H9 (cell line): ENCODE results near the gene MS4A14. TPM values are rescaled to one million over a fixed set of nuclear protein-coding genes. Genes with fewer than 3 reads are reported as not detected.

Source experiments
- DNase-seq: peaks from one replicate; pipeline ENCODE4 v3.0.0-alpha.2; 2017
- H2AFZ ChIP-seq: one replicate; pipeline ENCODE4 v1.6.1; 2013; ENCODE audit warnings: mild to moderate bottlenecking, low read length, control low read depth, moderate library complexity
- H2AK5ac ChIP-seq: 2 replicates; pipeline ENCODE4 v1.6.1; 2013; ENCODE audit warnings: low read length, control low read depth, mixed read lengths; ENCODE audit not compliant: insufficient read length
- H2BK120ac ChIP-seq: one replicate; pipeline ENCODE4 v1.6.1; 2013; ENCODE audit warnings: low read depth, mild to moderate bottlenecking, low read length, control low read depth, inconsistent platforms; ENCODE audit not compliant: poor library complexity, severe bottlenecking
- H2BK12ac ChIP-seq: 2 replicates; pipeline ENCODE4 v1.6.1; 2013; ENCODE audit warnings: low read length, control low read depth, mixed read lengths, low read depth; ENCODE audit not compliant: insufficient read length
- H2BK15ac ChIP-seq: 2 replicates; pipeline ENCODE4 v1.6.1; 2013; ENCODE audit warnings: low read depth, low read length, control low read depth
- H2BK20ac ChIP-seq: one replicate; pipeline ENCODE4 v1.6.1; 2013; ENCODE audit warnings: low read depth, mild to moderate bottlenecking, low read length, control low read depth, inconsistent platforms; ENCODE audit not compliant: poor library complexity, severe bottlenecking
- H2BK5ac ChIP-seq: 2 replicates; pipeline ENCODE4 v1.6.1; 2013; ENCODE audit warnings: low read length, control low read depth, mixed read lengths; ENCODE audit not compliant: insufficient read length
- H3K14ac ChIP-seq: 2 replicates; pipeline ENCODE4 v1.6.1; 2013; ENCODE audit warnings: low read length, control low read depth; ENCODE audit not compliant: insufficient read depth
- H3K18ac ChIP-seq: 2 replicates; pipeline ENCODE4 v1.6.1; 2013; ENCODE audit warnings: low read depth, mild to moderate bottlenecking, mixed read lengths, low read length, control low read depth; ENCODE audit not compliant: insufficient read length
- H3K23ac ChIP-seq: 2 replicates; pipeline ENCODE4 v1.6.1; 2013; ENCODE audit warnings: low read length, control low read depth, mixed read lengths, low read depth; ENCODE audit not compliant: insufficient read length
- H3K23me2 ChIP-seq: 2 replicates; pipeline ENCODE4 v1.6.1; 2013; ENCODE audit warnings: low read depth, mild to moderate bottlenecking, mixed read lengths, low read length, control low read depth; ENCODE audit not compliant: insufficient read length, poor library complexity, severe bottlenecking
- H3K27ac ChIP-seq: 2 replicates; pipeline ENCODE4 v1.5.1; 2013; ENCODE audit warnings: low read length, control low read depth, mixed read lengths, low read depth; ENCODE audit not compliant: insufficient read length
- H3K27me3 ChIP-seq: 2 replicates; pipeline ENCODE4 v1.6.1; 2013; ENCODE audit warnings: low read length, control low read depth, inconsistent platforms; ENCODE audit not compliant: insufficient read depth
- H3K4ac ChIP-seq: 2 replicates; pipeline ENCODE4 v1.6.1; 2013; ENCODE audit warnings: low read depth, mild to moderate bottlenecking, control low read depth, inconsistent platforms, low read length, moderate library complexity
- H3K4me1 ChIP-seq: 2 replicates; pipeline ENCODE4 v1.6.1; 2013; ENCODE audit warnings: low read length, control low read depth, inconsistent platforms; ENCODE audit not compliant: insufficient read depth
- H3K4me2 ChIP-seq: 2 replicates; pipeline ENCODE4 v1.6.1; 2013; ENCODE audit warnings: low read length, control low read depth, mixed read lengths; ENCODE audit not compliant: insufficient read length, insufficient read depth
- H3K56ac ChIP-seq: 2 replicates; pipeline ENCODE4 v1.6.1; 2013; ENCODE audit warnings: low read depth, mild to moderate bottlenecking, mixed read lengths, low read length, control low read depth; ENCODE audit not compliant: insufficient read length
- H3K79me1 ChIP-seq: 2 replicates; pipeline ENCODE4 v1.6.1; 2013; ENCODE audit warnings: low read depth, mild to moderate bottlenecking, moderate library complexity, low read length, control low read depth, inconsistent platforms; ENCODE audit not compliant: insufficient read depth, poor library complexity, severe bottlenecking
- H3K79me2 ChIP-seq: 2 replicates; pipeline ENCODE4 v1.6.1; 2013; ENCODE audit warnings: low read length, control low read depth, inconsistent platforms; ENCODE audit not compliant: insufficient read depth
- H3K9ac ChIP-seq: 2 replicates; pipeline ENCODE4 v1.6.1; 2013; ENCODE audit warnings: low read length, control low read depth, mixed read lengths; ENCODE audit not compliant: insufficient read length; ENCODE audit errors: extremely low read depth
- H3K9me3 ChIP-seq: one replicate; pipeline ENCODE4 v1.6.1; 2013; ENCODE audit warnings: low read depth, low read length, inconsistent platforms; ENCODE audit not compliant: control insufficient read depth
- H3T11ph ChIP-seq: one replicate; pipeline ENCODE4 v1.6.1; 2013; ENCODE audit warnings: mild to moderate bottlenecking, low read length, control low read depth, inconsistent platforms
- H4K20me1 ChIP-seq: one replicate; pipeline ENCODE4 v1.6.1; 2013; ENCODE audit not compliant: control insufficient read depth, insufficient read length, insufficient read depth
- H4K5ac ChIP-seq: 2 replicates; pipeline ENCODE4 v1.6.1; 2013; ENCODE audit warnings: low read depth, mild to moderate bottlenecking, mixed read lengths, low read length, control low read depth; ENCODE audit not compliant: insufficient read length
- H4K8ac ChIP-seq: replicated peaks from 2 replicates; pipeline ENCODE4 v1.6.1; 2013; ENCODE audit warnings: low read length, control low read depth, mixed read lengths, low read depth; ENCODE audit not compliant: insufficient read length
- H4K91ac ChIP-seq: 2 replicates; pipeline ENCODE4 v1.6.1; 2013; ENCODE audit warnings: low read depth, mild to moderate bottlenecking, moderate library complexity, mixed read lengths, low read length, control low read depth; ENCODE audit not compliant: insufficient read length
- H3K27ac Mint-ChIP-seq, 3 experiments: 2 replicates in 2 of 3; 3 replicates in 1 of 3; pipeline ENCODE4 v1.8.0; 2020 to 2021; ENCODE audit warnings: mixed read lengths in 3 of 3, mild to moderate bottlenecking in 1 of 3, moderate library complexity in 1 of 3
- H3K27me3 Mint-ChIP-seq: 2 replicates; pipeline ENCODE4 v1.8.0; 2021; ENCODE audit warnings: low read depth, mild to moderate bottlenecking, moderate library complexity, mixed read lengths
- H3K36me3 Mint-ChIP-seq, 3 experiments: 2 replicates in 2 of 3; 3 replicates in 1 of 3; pipeline ENCODE4 v1.8.0; 2020 to 2021; ENCODE audit warnings: low read depth in 3 of 3, mixed read lengths in 3 of 3; ENCODE audit not compliant: insufficient read depth in 1 of 3
- H3K4me1 Mint-ChIP-seq, 2 experiments: 2 replicates each; pipeline ENCODE4 v1.8.0; 2020; ENCODE audit warnings: mixed read lengths in 2 of 2
- H3K4me3 Mint-ChIP-seq, 2 experiments: 2 replicates in 1 of 2; 3 replicates in 1 of 2; pipeline ENCODE4 v1.8.0; 2020 to 2021; ENCODE audit warnings: mild to moderate bottlenecking in 2 of 2, mixed read lengths in 2 of 2, moderate library complexity in 1 of 2
- H3K9me3 Mint-ChIP-seq, 2 experiments: 2 replicates in 1 of 2; 3 replicates in 1 of 2; pipeline ENCODE4 v1.8.0; 2020; ENCODE audit warnings: mild to moderate bottlenecking in 2 of 2, mixed read lengths in 2 of 2, moderate library complexity in 1 of 2
- CTCF ChIP-seq: fragments of 200-600 bp; sonication (generic); conservative IDR thresholded peaks from 3 replicates; pipeline ENCODE4 v1.8.0; 2021; ENCODE audit warnings: antibody characterized with exemption, mild to moderate bottlenecking
- WGBS: extraction: QIAGEN DNeasy Blood & Tissue Kit; methylation state at CpG from one replicate; pipeline ENCODE4 v1.1.7; 2013; ENCODE audit warnings: missing lambda C conversion rate, low lambda C conversion rate, mixed read lengths; ENCODE audit not compliant: insufficient read length; ENCODE audit errors: extremely low coverage; 5-methylcytosine and 5-hydroxymethylcytosine counted together
- total RNA-seq: library from RNA; stranded (reverse); gene quantifications from 2 replicates; pipeline ENCODE4 v1.2.1, GENCODE V29; 2021

Gene MS4A14
- total RNA-seq, 1 experiment from 2014 or later, result not detected

- Histone ChIP-seq H2BK120ac (no peak overlapping the region), H2BK12ac (no peak overlapping the region), H3K23me2 (no peaks in the 10 kb centered on the region), H3K27me3 (no peaks in the 10 kb centered on the region), H2AFZ (no peak overlapping the region), H3K79me2 (no peaks in the 10 kb centered on the region), H4K91ac (no peak overlapping the region), H2BK20ac (no peak overlapping the region), H3K9me3 (no peaks in the 10 kb centered on the region), H3K18ac (no peak overlapping the region), H2AK5ac (no peak overlapping the region), H3K4me1 (no peaks in the 10 kb centered on the region), H4K8ac (no peak overlapping the region), H4K20me1 (no peaks in the 10 kb centered on the region), H2BK5ac (no peak overlapping the region), H3K79me1 (no peaks in the 10 kb centered on the region), H3K4ac (no peak overlapping the region), H3K14ac (no peak overlapping the region), H3K56ac (no peak overlapping the region), H3T11ph (no peak overlapping the region), H4K5ac (no peak overlapping the region), H3K4me2 (no peak overlapping the region), H3K27ac (no peak overlapping the region), H3K9ac (no peak overlapping the region), H3K23ac (no peak overlapping the region), H2BK15ac (no peak overlapping the region)
- Mint-ChIP-seq H3K36me3 (no peaks in the 10 kb centered on the region), H3K4me1 (peaks cover 6 to 13% of the 10 kb centered on the region in 2 experiments), H3K9me3 (peaks cover 0 to 1% of the 10 kb centered on the region in 2 experiments; a peak in 1 of 5 replicates), H3K4me3 (no peak overlapping the region), H3K27ac (no peak overlapping the region), H3K27me3 (no peaks in the 10 kb centered on the region)
- TF ChIP-seq CTCF, result no peak
- no CpG with 5 or more reads among the region's 2 CpGs for WGBS
- no peak for DNase-seq
Measured at GRCh38 chr11:60392361-60392760, 3.9 kb upstream of the MS4A14 start.
